Smooth muscle cell (in vitro differentiated cells): ENCODE data around the gene IRF3. TPM values are rescaled to one million over a fixed set of nuclear protein-coding genes. Genes with fewer than 3 reads are reported as not detected.

ENCODE experiments used
- DNase-seq: peaks from one replicate; lab custom pipeline; 2025; ENCODE audit not compliant: unreplicated experiment; lab: John Stamatoyannopoulos, UW
- H2AFZ ChIP-seq: fragments of 200-600 bp; sonication (generic); 2 replicates; pipeline ENCODE4 v1.6.0; 2016; ENCODE audit warnings: antibody characterized with exemption, low read depth, mild to moderate bottlenecking
- H3F3A ChIP-seq: fragments of 200-600 bp; sonication (generic); 2 replicates; pipeline ENCODE4 v1.6.0; 2017; ENCODE audit warnings: antibody characterized with exemption, low read depth
- H3K27ac ChIP-seq: fragments of 200-600 bp; sonication (generic); 2 replicates; pipeline ENCODE4 v1.5.1; 2016; ENCODE audit warnings: low read depth, mild to moderate bottlenecking
- H3K27me3 ChIP-seq: fragments of 200-600 bp; sonication (generic); 2 replicates; pipeline ENCODE4 v1.6.1; 2016; ENCODE audit warnings: low read depth, mild to moderate bottlenecking
- H3K36me3 ChIP-seq: fragments of 200-600 bp; sonication (generic); 2 replicates; pipeline ENCODE4 v1.5.1; 2016; ENCODE audit warnings: low read depth
- H3K4me1 ChIP-seq: fragments of 200-600 bp; sonication (generic); 2 replicates; pipeline ENCODE4 v1.5.1; 2016; ENCODE audit warnings: low read depth
- H3K4me2 ChIP-seq: fragments of 200-600 bp; sonication (generic); 2 replicates; pipeline ENCODE4 v1.6.0; 2016; ENCODE audit warnings: mild to moderate bottlenecking
- H3K4me3 ChIP-seq: fragments of 200-600 bp; sonication (generic); 2 replicates; pipeline ENCODE4 v1.5.1; 2016; ENCODE audit warnings: mild to moderate bottlenecking
- H3K79me2 ChIP-seq: fragments of 200-600 bp; sonication (generic); 2 replicates; pipeline ENCODE4 v1.6.0; 2016; ENCODE audit warnings: low read depth, mild to moderate bottlenecking
- H3K9ac ChIP-seq: fragments of 200-600 bp; sonication (generic); 2 replicates; pipeline ENCODE4 v1.6.0; 2016; ENCODE audit warnings: low read depth
- H3K9me3 ChIP-seq: fragments of 200-600 bp; sonication (generic); replicated peaks from 2 replicates; pipeline ENCODE4 v1.5.1; 2016; ENCODE audit warnings: low read depth
- H4K20me1 ChIP-seq: fragments of 200-600 bp; sonication (generic); 2 replicates; pipeline ENCODE4 v1.6.0; 2016; ENCODE audit warnings: low read depth
- CTCF ChIP-seq: fragments of 200-600 bp; sonication (generic); IDR thresholded peaks from 2 replicates; pipeline ENCODE4 v1.5.1; 2017; ENCODE audit warnings: borderline replicate concordance, mild to moderate bottlenecking, antibody characterized with exemption; ENCODE audit not compliant: insufficient read depth, poor library complexity, severe bottlenecking
- whole genome bisulfite sequencing: methylation state at CpG from one replicate; pipeline ENCODE4 v1.1.7; 2016; ENCODE audit warnings: low lambda C conversion rate; 5-methylcytosine and 5-hydroxymethylcytosine counted together
- polyA plus RNA-seq: library from polyadenylated mRNA; unstranded; fragments of >200 nt; fragmentation: Nextera tagmentation; extraction: Ambion mirVana; gene quantifications from 2 replicates; pipeline ENCODE4 v1.2.1, GENCODE V29; 2016
- total RNA-seq: library from RNA; depleted of rRNA; stranded (reverse); fragments of >200 nt; gene quantifications from 2 replicates; pipeline ENCODE4 v1.2.3, GENCODE V29; 2014

The IRF3 gene
- total and polyA plus RNA-seq, 2 experiments from 2014 or later = 35.1 to 45.9 TPM

DNA sequence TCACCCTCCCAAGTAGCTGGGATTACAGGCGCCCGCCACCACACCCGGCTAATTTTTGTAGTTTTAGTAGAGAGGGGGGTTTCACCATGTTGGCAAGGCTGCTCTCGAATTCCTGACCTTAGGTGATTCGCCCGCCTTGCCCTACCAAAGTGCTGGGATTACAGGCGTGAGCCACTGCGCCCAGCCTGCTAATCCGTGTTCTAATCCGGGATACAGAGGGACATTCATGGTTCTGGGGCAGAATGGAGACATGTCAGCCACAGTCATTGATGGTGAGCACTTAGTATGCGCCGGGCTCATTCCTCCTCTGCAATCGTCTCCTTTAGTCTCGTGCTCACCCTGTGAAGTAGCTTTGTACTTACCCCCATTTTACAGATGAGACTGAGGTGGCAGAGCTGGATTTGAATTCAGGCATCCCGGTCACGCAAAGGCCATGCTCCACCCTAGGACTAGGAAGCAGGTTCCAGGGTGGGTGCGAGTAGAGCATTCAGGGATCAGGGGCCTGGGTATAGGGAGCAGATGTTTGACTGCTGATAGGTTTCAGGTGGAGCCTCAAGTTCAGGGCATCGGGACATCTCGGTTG, 34.0 kb downstream of the IRF3 start:
- H3K4me2 ChIP-seq = no peak overlapping the region
- H3K9me3 ChIP-seq = no peaks in the 10 kb centered on the region
- TF ChIP-seq CTCF = no peak

DNA sequence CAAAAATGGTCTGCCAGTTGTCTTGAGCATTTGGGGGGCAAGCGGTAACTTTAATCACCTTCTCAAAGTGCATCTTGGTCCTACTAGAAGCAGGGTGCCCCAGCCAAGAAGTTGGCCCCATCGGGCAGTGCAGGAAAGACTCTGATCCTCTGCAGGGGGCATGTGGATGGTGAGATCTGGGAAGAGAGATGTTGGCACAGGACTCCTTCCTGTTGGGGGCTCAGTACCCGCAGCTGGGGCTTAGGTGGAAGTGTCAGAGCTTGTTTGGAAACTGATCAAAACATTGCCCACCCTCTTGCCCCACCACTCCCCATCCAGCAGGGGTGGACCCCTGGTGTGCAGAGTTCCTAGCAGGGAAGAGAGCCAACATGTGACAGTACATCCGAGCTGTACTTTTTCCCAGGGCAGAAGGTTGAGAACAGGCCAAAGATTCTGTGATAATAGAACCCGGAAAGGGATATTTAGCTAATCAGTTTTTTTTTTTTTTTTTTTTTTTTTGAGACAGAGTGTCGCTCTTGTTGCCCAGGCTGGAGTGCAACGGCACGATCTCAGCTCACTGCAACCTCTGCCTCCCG, 34.6 kb downstream of the IRF3 start:
- DNase-seq = no peak
- no peaks in the 10 kb centered on the region for H3K9me3 ChIP-seq
- WGBS = 88% methylated on average over 5 of the region's 9 CpGs
- H3K27ac ChIP-seq = no peak overlapping the region
- no peaks in the 10 kb centered on the region for H3K27me3 ChIP-seq
- H3K4me3 ChIP-seq = no peak overlapping the region
- H2AFZ ChIP-seq = no peak overlapping the region
- no peaks in the 10 kb centered on the region for H3K36me3 ChIP-seq
- peaks cover 7% of the 10 kb centered on the region for H3F3A ChIP-seq
- H4K20me1 ChIP-seq = no peaks in the 10 kb centered on the region
- no peaks in the 10 kb centered on the region for H3K79me2 ChIP-seq
- H3K4me2 ChIP-seq = no peak overlapping the region
- H3K4me1 ChIP-seq = no peaks in the 10 kb centered on the region
- no peak for TF ChIP-seq CTCF
- H3K9ac ChIP-seq = no peak overlapping the region

More for the DNA sequence above, 34.0 kb downstream of the IRF3 start:
- no peak overlapping the region for H3K4me3 ChIP-seq
- no peaks in the 10 kb centered on the region for H3K36me3 ChIP-seq
- no peaks in the 10 kb centered on the region for H3K27me3 ChIP-seq
- no peaks in the 10 kb centered on the region for H3K4me1 ChIP-seq
- peaks cover 7% of the 10 kb centered on the region for H3F3A ChIP-seq
- DNase-seq = no peak
- no peaks in the 10 kb centered on the region for H4K20me1 ChIP-seq
- H3K79me2 ChIP-seq = no peaks in the 10 kb centered on the region
- no peak overlapping the region for H2AFZ ChIP-seq
- no peak overlapping the region for H3K27ac ChIP-seq
- no peak overlapping the region for H3K9ac ChIP-seq
- 93% methylated on average over 19 of the region's 19 CpGs for WGBS

DNA sequence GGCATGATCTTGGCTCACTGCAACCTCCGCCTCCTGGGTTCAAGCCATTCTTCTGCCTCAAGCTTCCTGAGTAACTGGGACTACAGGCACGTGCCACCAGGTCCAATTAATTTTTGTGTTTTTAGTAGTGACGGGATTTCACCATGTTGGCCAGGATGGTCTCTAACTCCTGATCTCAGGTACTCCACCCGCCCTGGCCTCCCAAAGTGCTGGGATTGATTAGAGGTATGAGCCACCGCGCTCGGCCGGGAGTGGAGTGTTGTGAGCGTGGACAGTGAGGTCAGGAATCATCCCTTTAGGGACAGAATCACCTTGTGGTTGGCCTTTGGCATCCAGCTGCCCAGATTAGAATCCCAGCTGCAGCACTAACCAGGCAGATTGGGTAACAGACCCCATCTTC, 36.0 kb downstream of the IRF3 start:
- H3K9me3 ChIP-seq = no peaks in the 10 kb centered on the region
- H3K27me3 ChIP-seq = no peaks in the 10 kb centered on the region
- H3K4me3 ChIP-seq = no peak overlapping the region
- H2AFZ ChIP-seq = no peak overlapping the region
- H4K20me1 ChIP-seq = peaks cover 1% of the 10 kb centered on the region
- 98% methylated on average over 9 of the region's 9 CpGs for WGBS
- H3K27ac ChIP-seq = no peak overlapping the region
- H3K36me3 ChIP-seq = no peaks in the 10 kb centered on the region
- H3K9ac ChIP-seq = no peak overlapping the region
- no peaks in the 10 kb centered on the region for H3K4me1 ChIP-seq
- H3K79me2 ChIP-seq = no peaks in the 10 kb centered on the region
- no peak overlapping the region for H3K4me2 ChIP-seq
- TF ChIP-seq CTCF = no peak
- no peak for DNase-seq
- peaks cover 7% of the 10 kb centered on the region for H3F3A ChIP-seq

DNA sequence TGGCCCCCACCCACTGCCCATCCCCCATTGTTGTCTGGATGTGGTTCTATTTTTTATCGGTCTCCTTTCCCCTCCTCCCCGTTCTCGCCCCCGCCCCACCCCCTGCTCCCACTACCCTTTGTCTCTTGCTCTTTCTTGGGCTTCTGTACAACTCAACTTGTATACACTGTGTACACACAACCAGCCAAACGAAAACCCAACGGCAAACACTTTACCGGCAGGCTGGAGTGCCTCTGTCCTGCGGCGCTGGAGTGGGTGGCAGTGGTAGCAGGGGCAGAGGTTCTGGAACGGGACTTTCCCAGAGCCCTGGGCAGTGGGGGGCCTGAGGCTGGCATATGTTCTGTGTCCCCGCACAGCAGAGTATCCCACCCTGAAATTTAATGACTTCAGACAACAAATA, 39.4 kb downstream of the IRF3 start:
- 94% methylated on average over 7 of the region's 11 CpGs for WGBS
- Histone ChIP-seq H3K4me1 (no peaks in the 10 kb centered on the region), H4K20me1 (peaks cover 4% of the 10 kb centered on the region), H3K27me3 (no peaks in the 10 kb centered on the region), H3K4me3 (no peak overlapping the region), H2AFZ (no peak overlapping the region), H3K4me2 (no peak overlapping the region), H3K9ac (no peak overlapping the region), H3K79me2 (no peaks in the 10 kb centered on the region), H3K9me3 (no peaks in the 10 kb centered on the region), H3K36me3 (no peaks in the 10 kb centered on the region), H3F3A (peaks cover 7% of the 10 kb centered on the region), H3K27ac (no peak overlapping the region)
- no peak for TF ChIP-seq CTCF
- no peak for DNase-seq
